Endothelial cell (in vitro differentiated cells): ENCODE results near the gene S100A10. TPM values are rescaled to one million over a fixed set of nuclear protein-coding genes. Genes with fewer than 3 reads are reported as not detected.

Experiments
- DNase-seq: peaks from one replicate; pipeline ENCODE4 v3.0.0; 2021; ENCODE audit warnings: low spot score
- H3K27ac Mint-ChIP-seq: one replicate; pipeline ENCODE4 v1.8.0; 2021; ENCODE audit warnings: mixed read lengths, inconsistent platforms; ENCODE audit not compliant: unreplicated experiment
- H3K27me3 Mint-ChIP-seq: one replicate; pipeline ENCODE4 v1.8.0; 2021; ENCODE audit warnings: mild to moderate bottlenecking, moderate library complexity, mixed read lengths, inconsistent platforms; ENCODE audit not compliant: unreplicated experiment
- H3K36me3 Mint-ChIP-seq: one replicate; pipeline ENCODE4 v1.8.0; 2021; ENCODE audit warnings: mild to moderate bottlenecking, low read depth, mixed read lengths, inconsistent platforms; ENCODE audit not compliant: unreplicated experiment
- H3K4me1 Mint-ChIP-seq: one replicate; pipeline ENCODE4 v1.8.0; 2021; ENCODE audit warnings: mild to moderate bottlenecking, mixed read lengths, inconsistent platforms; ENCODE audit not compliant: unreplicated experiment
- H3K4me3 Mint-ChIP-seq: one replicate; pipeline ENCODE4 v1.8.0; 2021; ENCODE audit warnings: mild to moderate bottlenecking, mixed read lengths, inconsistent platforms; ENCODE audit not compliant: unreplicated experiment
- H3K9me3 Mint-ChIP-seq: one replicate; pipeline ENCODE4 v1.8.0; 2021; ENCODE audit warnings: mixed read lengths, inconsistent platforms; ENCODE audit not compliant: unreplicated experiment
- total RNA-seq: library from RNA; stranded (reverse); fragmentation: NEBNext Ultra II Directional; extraction: Animal tissue kit (Norgen Biotek cat#: 25700); gene quantifications from one replicate; pipeline ENCODE4 v1.2.1, GENCODE V29; 2021; ENCODE audit not compliant: unreplicated experiment
- TF ChIP-seq, protein P1 (sequence below): fragments of 200-600 bp; sonication (generic); IDR thresholded peaks from one replicate; pipeline ENCODE4 v1.5.0; 2021; ENCODE audit warnings: antibody characterized with exemption; ENCODE audit not compliant: unreplicated experiment

S100A10 gene
- total RNA-seq, 1 donor from 2014 or later = 241 TPM

DNA sequence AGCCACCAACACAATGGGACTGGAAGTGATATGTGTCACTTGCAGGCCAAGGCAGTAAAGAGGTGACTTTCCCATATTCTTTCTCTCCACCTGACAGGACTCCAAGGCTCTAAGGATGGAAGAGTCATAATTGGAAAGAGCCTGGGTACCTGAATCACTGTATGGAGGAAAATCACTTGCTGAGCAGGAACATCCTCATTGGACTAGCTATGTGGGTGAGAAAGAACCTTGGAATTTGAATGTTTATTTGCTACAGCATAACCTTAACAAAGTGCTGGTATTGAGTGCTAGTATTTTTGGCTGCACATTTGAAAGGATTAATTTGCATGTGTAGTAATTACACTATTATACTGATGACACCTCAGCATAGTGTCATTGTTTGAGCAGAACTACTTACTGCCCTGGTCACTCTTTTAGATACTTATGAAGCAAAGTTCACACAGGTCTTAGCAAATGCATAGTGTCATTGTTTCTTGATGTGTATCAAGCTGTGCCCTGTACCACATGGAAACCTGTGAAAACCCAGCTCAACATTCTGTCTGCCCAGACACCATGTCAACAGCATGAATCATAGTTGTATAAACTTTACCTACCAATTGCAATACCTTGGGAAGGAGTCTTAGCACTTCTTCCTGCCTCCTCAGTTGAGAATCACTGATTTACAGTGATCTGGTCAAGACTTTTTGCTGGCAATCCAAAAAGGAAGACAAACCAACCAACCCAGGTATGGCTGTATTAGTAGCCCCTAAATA lies 5.1 kb upstream of the S100A10 start:
- H3K36me3 Mint-ChIP-seq = no peaks in the 10 kb centered on the region
- no peak overlapping the region for H3K27ac Mint-ChIP-seq
- H3K9me3 Mint-ChIP-seq = no peaks in the 10 kb centered on the region
- DNase-seq = no peak
- TF ChIP-seq, protein P1, sequence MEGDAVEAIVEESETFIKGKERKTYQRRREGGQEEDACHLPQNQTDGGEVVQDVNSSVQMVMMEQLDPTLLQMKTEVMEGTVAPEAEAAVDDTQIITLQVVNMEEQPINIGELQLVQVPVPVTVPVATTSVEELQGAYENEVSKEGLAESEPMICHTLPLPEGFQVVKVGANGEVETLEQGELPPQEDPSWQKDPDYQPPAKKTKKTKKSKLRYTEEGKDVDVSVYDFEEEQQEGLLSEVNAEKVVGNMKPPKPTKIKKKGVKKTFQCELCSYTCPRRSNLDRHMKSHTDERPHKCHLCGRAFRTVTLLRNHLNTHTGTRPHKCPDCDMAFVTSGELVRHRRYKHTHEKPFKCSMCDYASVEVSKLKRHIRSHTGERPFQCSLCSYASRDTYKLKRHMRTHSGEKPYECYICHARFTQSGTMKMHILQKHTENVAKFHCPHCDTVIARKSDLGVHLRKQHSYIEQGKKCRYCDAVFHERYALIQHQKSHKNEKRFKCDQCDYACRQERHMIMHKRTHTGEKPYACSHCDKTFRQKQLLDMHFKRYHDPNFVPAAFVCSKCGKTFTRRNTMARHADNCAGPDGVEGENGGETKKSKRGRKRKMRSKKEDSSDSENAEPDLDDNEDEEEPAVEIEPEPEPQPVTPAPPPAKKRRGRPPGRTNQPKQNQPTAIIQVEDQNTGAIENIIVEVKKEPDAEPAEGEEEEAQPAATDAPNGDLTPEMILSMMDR = no peak
- no peak overlapping the region for H3K4me3 Mint-ChIP-seq
- H3K4me1 Mint-ChIP-seq = no peaks in the 10 kb centered on the region
- H3K27me3 Mint-ChIP-seq = peaks cover 2% of the 10 kb centered on the region

DNA sequence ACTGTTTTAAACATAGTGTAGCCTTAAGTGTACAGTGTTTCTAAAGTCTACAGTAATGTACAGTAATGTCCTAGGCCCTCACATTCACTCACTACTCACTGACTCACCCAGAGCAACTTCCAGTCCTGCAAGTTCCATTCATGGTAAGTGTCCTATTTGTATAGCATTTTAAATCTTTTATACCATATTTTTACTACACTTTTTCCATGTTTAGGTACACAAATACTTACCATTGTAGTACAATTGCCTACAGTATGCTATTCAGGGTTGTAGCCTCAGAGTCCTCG lies 3.6 kb upstream of the S100A10 start:
- Mint-ChIP-seq H3K36me3 (no peaks in the 10 kb centered on the region), H3K27me3 (peaks cover 5% of the 10 kb centered on the region)

DNA sequence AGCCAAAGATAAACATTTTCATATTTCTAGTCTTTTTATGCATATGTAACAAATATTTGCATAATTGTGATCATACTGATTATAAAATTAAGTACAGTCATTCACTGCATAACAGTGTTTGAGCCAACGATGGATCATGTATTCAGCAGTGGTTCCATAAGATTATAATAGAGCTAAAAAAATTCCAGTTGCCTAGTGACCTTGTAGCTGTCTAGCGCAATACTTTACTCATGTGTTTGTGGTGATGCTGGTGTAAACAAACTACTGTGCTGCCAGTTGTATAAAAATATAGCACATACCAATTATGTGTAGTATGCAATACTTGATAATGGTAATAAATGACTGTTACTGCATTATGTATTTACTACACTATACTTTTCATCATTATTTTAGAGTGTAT lies 2.1 kb upstream of the S100A10 start:
- Mint-ChIP-seq H3K27me3 (peaks cover 5% of the 10 kb centered on the region), H3K4me3 (no peak overlapping the region), H3K27ac (no peak overlapping the region), H3K4me1 (peaks cover 11% of the 10 kb centered on the region), H3K36me3 (no peaks in the 10 kb centered on the region), H3K9me3 (no peaks in the 10 kb centered on the region)
- DNase-seq = no peak
- TF ChIP-seq, protein P1 = no peak

More for the DNA sequence above, 3.6 kb upstream of the S100A10 start:
- H3K4me3 Mint-ChIP-seq = no peak overlapping the region
- H3K4me1 Mint-ChIP-seq = peaks cover 4% of the 10 kb centered on the region
- H3K27ac Mint-ChIP-seq = no peak overlapping the region
- no peaks in the 10 kb centered on the region for H3K9me3 Mint-ChIP-seq
- no peak for DNase-seq
- TF ChIP-seq, protein P1 = no peak

DNA sequence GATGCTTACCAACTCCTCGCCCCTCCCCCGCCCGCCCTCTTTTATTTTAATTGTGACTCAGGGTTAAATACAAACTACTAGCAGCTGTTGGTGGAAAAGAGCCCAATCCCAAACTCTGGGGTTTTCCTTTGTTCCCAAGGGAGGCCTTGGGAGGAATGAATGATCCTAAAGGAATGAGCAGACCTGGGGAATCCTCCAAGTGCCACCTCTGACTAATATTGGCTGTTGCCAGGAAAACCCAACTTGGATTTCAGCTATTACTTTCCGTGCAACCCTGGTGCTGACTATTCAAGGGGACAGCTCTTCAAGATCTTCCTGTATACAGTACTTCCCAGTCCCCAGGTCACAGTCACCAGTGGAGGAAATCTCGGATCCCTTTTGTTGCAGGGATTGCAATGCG lies 1.3 kb upstream of the S100A10 start:
- Mint-ChIP-seq H3K4me3 (peak overlapping the region; percentile 43), H3K27me3 (peaks cover 5% of the 10 kb centered on the region)
- DNase-seq = no peak

More for the DNA sequence above, 1.3 kb upstream of the S100A10 start:
- no peaks in the 10 kb centered on the region for H3K36me3 Mint-ChIP-seq
- H3K4me1 Mint-ChIP-seq = peaks cover 14% of the 10 kb centered on the region
- H3K9me3 Mint-ChIP-seq = no peaks in the 10 kb centered on the region
- no peak overlapping the region for H3K27ac Mint-ChIP-seq
- TF ChIP-seq, protein P1 = no peak
